T-helper 2 cell treated with Interferon-gamma antibody and Interleukin-4, amounts not matched to agents 5 μg/mL and 100 μg/mL, for 36 hours (primary cell): Measurements from ENCODE around the gene BRAF.
"Not testable (repeated sequence)": the region's sequence is repeated elsewhere in the genome, so short reads cannot be mapped to it uniquely, and the experiment has no call there.

Experiments used
- DNase-seq: peaks from one replicate; pipeline ENCODE4 v3.0.0; 2021; ENCODE audit warnings: low spot score
- H3K27ac Mint-ChIP-seq: one replicate; pipeline ENCODE4 v1.8.0; 2021; ENCODE audit warnings: mild to moderate bottlenecking, mixed read lengths
- H3K27me3 Mint-ChIP-seq: one replicate; pipeline ENCODE4 v1.8.0; 2021; ENCODE audit warnings: low read depth, mixed read lengths
- H3K36me3 Mint-ChIP-seq: one replicate; pipeline ENCODE4 v1.8.0; 2021; ENCODE audit warnings: low read depth, mixed read lengths
- H3K4me1 Mint-ChIP-seq: one replicate; pipeline ENCODE4 v1.8.0; 2021; ENCODE audit warnings: low read depth, mixed read lengths
- H3K4me3 Mint-ChIP-seq: one replicate; pipeline ENCODE4 v1.8.0; 2022; ENCODE audit warnings: mild to moderate bottlenecking, moderate library complexity, mixed read lengths
- H3K9me3 Mint-ChIP-seq: one replicate; pipeline ENCODE4 v1.8.0; 2021; ENCODE audit warnings: mixed read lengths

The BRAF gene

GRCh38 chr7:140676956-140677355 is 247.8 kb downstream of the BRAF start:
- H3K4me3 Mint-ChIP-seq, H3K27ac Mint-ChIP-seq, H3K9me3 Mint-ChIP-seq, H3K27me3 Mint-ChIP-seq, DNase-seq: not testable (repeated sequence)
- peaks cover 38% of the 10 kb centered on the region for H3K36me3 Mint-ChIP-seq
- H3K4me1 Mint-ChIP-seq: peaks cover 31% of the 10 kb centered on the region

- Mint-ChIP-seq H3K27me3 (no peaks in the 10 kb centered on the region), H3K36me3 (peaks cover 38% of the 10 kb centered on the region), H3K4me3 (no peak overlapping the region), H3K27ac (no peak overlapping the region), H3K4me1 (peaks cover 31% of the 10 kb centered on the region), H3K9me3 (no peaks in the 10 kb centered on the region)
- no peak for DNase-seq
Measured at GRCh38 chr7:140676306-140676705, 248.4 kb downstream of the BRAF start.

GRCh38 chr7:140675726-140676125 is 249.0 kb downstream of the BRAF start:
- no peak overlapping the region for H3K27ac Mint-ChIP-seq
- no peaks in the 10 kb centered on the region for H3K9me3 Mint-ChIP-seq
- no peaks in the 10 kb centered on the region for H3K27me3 Mint-ChIP-seq
- DNase-seq: no peak
- peaks cover 31% of the 10 kb centered on the region for H3K4me1 Mint-ChIP-seq
- H3K4me3 Mint-ChIP-seq: no peak overlapping the region
- H3K36me3 Mint-ChIP-seq: peaks cover 34% of the 10 kb centered on the region

GRCh38 chr7:140674899-140675701 is 249.6 kb downstream of the BRAF start:
- H3K9me3 Mint-ChIP-seq: no peaks in the 10 kb centered on the region
- H3K27me3 Mint-ChIP-seq: peaks cover 3% of the 10 kb centered on the region
- DNase-seq: no peak
- H3K27ac Mint-ChIP-seq: peak overlapping the region; percentile 70
- peak overlapping the region; percentile 88 for H3K4me3 Mint-ChIP-seq
- H3K4me1 Mint-ChIP-seq: peaks cover 31% of the 10 kb centered on the region
- peaks cover 31% of the 10 kb centered on the region for H3K36me3 Mint-ChIP-seq

GRCh38 chr7:140674356-140674800 is 250.4 kb downstream of the BRAF start:
- Mint-ChIP-seq H3K36me3 (peaks cover 27% of the 10 kb centered on the region), H3K27ac (peak overlapping the region; percentile 70), H3K27me3 (peaks cover 4% of the 10 kb centered on the region), H3K4me1 (peaks cover 31% of the 10 kb centered on the region), H3K4me3 (peak overlapping the region; percentile 88), H3K9me3 (no peaks in the 10 kb centered on the region)
- no peak for DNase-seq

GRCh38 chr7:140673774-140674155 is 251.0 kb downstream of the BRAF start:
- Mint-ChIP-seq H3K4me1 (peaks cover 31% of the 10 kb centered on the region), H3K36me3 (peaks cover 23% of the 10 kb centered on the region), H3K9me3 (no peaks in the 10 kb centered on the region), H3K27ac (peak overlapping the region; percentile 91), H3K4me3 (peak overlapping the region; percentile 88), H3K27me3 (peaks cover 5% of the 10 kb centered on the region)
- no peak for DNase-seq

- H3K27me3 Mint-ChIP-seq: peaks cover 5% of the 10 kb centered on the region
- no peak for DNase-seq
- H3K4me3 Mint-ChIP-seq: peak overlapping the region; percentile 88
- H3K36me3 Mint-ChIP-seq: peaks cover 18% of the 10 kb centered on the region
- peaks cover 31% of the 10 kb centered on the region for H3K4me1 Mint-ChIP-seq
- peak overlapping the region; percentile 91 for H3K27ac Mint-ChIP-seq
- no peaks in the 10 kb centered on the region for H3K9me3 Mint-ChIP-seq
Measured at GRCh38 chr7:140673063-140673773, 251.5 kb downstream of the BRAF start.

GRCh38 chr7:140672382-140673062 is 252.2 kb downstream of the BRAF start, which contains the start of gene ADCK2:
TSS of gene ADCK2 (plus strand) at chr7:140672945. CDS start at chr7:140673331, 386 bp downstream.
- Mint-ChIP-seq H3K4me1 (peaks cover 29% of the 10 kb centered on the region), H3K27me3 (peaks cover 5% of the 10 kb centered on the region), H3K27ac (peak within 1 kb of the TSS; percentile 91), H3K36me3 (peaks cover 12% of the 10 kb centered on the region), H3K4me3 (peak within 1 kb of the TSS; percentile 88), H3K9me3 (no peaks in the 10 kb centered on the region)
- peak; percentile 55 for DNase-seq

- peaks cover 9% of the 10 kb centered on the region for H3K36me3 Mint-ChIP-seq
- H3K27me3 Mint-ChIP-seq: peaks cover 5% of the 10 kb centered on the region
- H3K9me3 Mint-ChIP-seq: no peaks in the 10 kb centered on the region
- no peak for DNase-seq
- peak overlapping the region; percentile 69 for H3K27ac Mint-ChIP-seq
- H3K4me1 Mint-ChIP-seq: peaks cover 29% of the 10 kb centered on the region
- peak overlapping the region; percentile 77 for H3K4me3 Mint-ChIP-seq
Measured at GRCh38 chr7:140671966-140672365, 252.8 kb downstream of the BRAF start.

- DNase-seq: no peak
- H3K27me3 Mint-ChIP-seq: peaks cover 10% of the 10 kb centered on the region
- peaks cover 24% of the 10 kb centered on the region for H3K4me1 Mint-ChIP-seq
- H3K4me3 Mint-ChIP-seq: no peak overlapping the region
- no peak overlapping the region for H3K27ac Mint-ChIP-seq
- H3K36me3 Mint-ChIP-seq: peaks cover 3% of the 10 kb centered on the region
- no peaks in the 10 kb centered on the region for H3K9me3 Mint-ChIP-seq
Measured at GRCh38 chr7:140670343-140670935, 254.3 kb downstream of the BRAF start.

GRCh38 chr7:140669862-140670261 is 254.9 kb downstream of the BRAF start:
- H3K4me1 Mint-ChIP-seq: peaks cover 20% of the 10 kb centered on the region
- not testable (repeated sequence) for H3K36me3 Mint-ChIP-seq, DNase-seq, H3K9me3 Mint-ChIP-seq, H3K27ac Mint-ChIP-seq, H3K4me3 Mint-ChIP-seq
- H3K27me3 Mint-ChIP-seq: peaks cover 15% of the 10 kb centered on the region

GRCh38 chr7:140669352-140669751 is 255.4 kb downstream of the BRAF start:
- H3K27me3 Mint-ChIP-seq: peaks cover 17% of the 10 kb centered on the region
- DNase-seq: no peak
- H3K4me3 Mint-ChIP-seq: no peak overlapping the region
- H3K4me1 Mint-ChIP-seq: peaks cover 15% of the 10 kb centered on the region
- no peaks in the 10 kb centered on the region for H3K9me3 Mint-ChIP-seq
- H3K27ac Mint-ChIP-seq: no peak overlapping the region
- H3K36me3 Mint-ChIP-seq: no peaks in the 10 kb centered on the region
